Hematopoietic multipotent progenitor cell (in vitro differentiated cells): ENCODE data around the gene HEPHL1. TPM values are rescaled to one million over a fixed set of nuclear protein-coding genes. Genes with fewer than 3 reads are reported as not detected.
A peak's percentile ranks its signal among the peaks of the same experiment; 100 is the strongest.
"Not testable (repeated sequence)": the region's sequence is repeated elsewhere in the genome, so short reads cannot be mapped to it uniquely, and the experiment has no call there.

Source experiments
- DNase-seq, 3 donors: peaks; one replicate each; pipeline ENCODE4 v3.0.0-alpha.2; 2011 to 2015; ENCODE audit warnings: low read depth in 2 of 3, low spot score in 2 of 3
- small RNA-seq: library from RNA; depleted of rRNA; stranded (forward); fragments of <200 nt; gene quantifications from one replicate; pipeline ENCODE3, GENCODE V24; 2012
- total RNA-seq: library from RNA; depleted of rRNA; stranded (reverse); fragments of >200 nt; gene quantifications from one replicate; pipeline ENCODE4 v1.2.3, GENCODE V29; 2012

Gene HEPHL1
- total RNA-seq, 1 donor: under 0.01 TPM

GRCh38 chr11:94149431-94150017 lies 128.4 kb downstream of the HEPHL1 start:
- no peak for DNase-seq

GRCh38 chr11:94150056-94150455 lies 128.9 kb downstream of the HEPHL1 start:
- no peak for DNase-seq

GRCh38 chr11:94150704-94151685 lies 129.8 kb downstream of the HEPHL1 start:
- DNase-seq: no peak

- DNase-seq: peak in 1 of 3 donors; percentile 22
These were observed 130.9 kb downstream of the HEPHL1 start for GRCh38 chr11:94151903-94152677.

- no peak for DNase-seq
These were observed 131.5 kb downstream of the HEPHL1 start for GRCh38 chr11:94152678-94153065.

- DNase-seq: no peak
These were observed 132.2 kb downstream of the HEPHL1 start for GRCh38 chr11:94153320-94153719.

- no peak for DNase-seq
These were observed 133.1 kb downstream of the HEPHL1 start for GRCh38 chr11:94154095-94154856.

- DNase-seq: not testable (repeated sequence)
These were observed 136.2 kb downstream of the HEPHL1 start for GRCh38 chr11:94157339-94157738.

Small RNA genes within 50 kb of the gene (small RNA-seq; reads per million reads assigned to genes)
- gene AP002795.1: not detected

Other genes with a start within 250 kb of the HEPHL1 start
- 41.5 TPM for gene MED17, start 237.1 kb upstream of the HEPHL1 start, total RNA-seq
- under 0.01 TPM for gene VSTM5, start 170.7 kb upstream of the HEPHL1 start, total RNA-seq
- gene PANX1, start 107.5 kb downstream of the HEPHL1 start, total RNA-seq: 13.2 TPM